Upper lobe of right lung (tissue), 1 donor: ENCODE results near the gene APOC1. TPM values are rescaled to one million over a fixed set of nuclear protein-coding genes. Genes with fewer than 3 reads are reported as not detected.
"Not testable (repeated sequence)": the region's sequence is repeated elsewhere in the genome, so short reads cannot be mapped to it uniquely, and the experiment has no call there.

ENCODE experiments used
- ATAC-seq: fragments of 200-7000 bp; cut with Tn5 transposase; one replicate; pipeline ENCODE4 v1.9.1; 2020; ENCODE audit warnings: mild to moderate bottlenecking, moderate library complexity
- DNase-seq: peaks from one replicate; pipeline ENCODE4 v3.0.0-alpha.2; 2020
- H3K27ac ChIP-seq: fragments of 200-600 bp; one replicate; pipeline ENCODE4 v1.8.0; 2022
- H3K27me3 ChIP-seq: fragments of 200-600 bp; one replicate; pipeline ENCODE4 v1.8.0; 2022; ENCODE audit warnings: mild to moderate bottlenecking
- H3K36me3 ChIP-seq: fragments of 200-600 bp; one replicate; pipeline ENCODE4 v1.8.0; 2022
- H3K4me1 ChIP-seq: fragments of 200-600 bp; one replicate; pipeline ENCODE4 v1.8.0; 2022
- H3K4me3 ChIP-seq: fragments of 200-600 bp; one replicate; pipeline ENCODE4 v1.8.0; 2022; ENCODE audit warnings: mild to moderate bottlenecking
- H3K9me3 ChIP-seq: fragments of 200-600 bp; one replicate; pipeline ENCODE4 v1.8.0; 2022
- CTCF ChIP-seq: fragments of 200-600 bp; IDR thresholded peaks from one replicate; pipeline ENCODE4 v1.8.0; 2022; ENCODE audit warnings: antibody characterized with exemption
- intact Hi-C: fragments of 100-400 bp; cut with DNase I; formaldehyde crosslinking; loops from one replicate; pipeline ENCODE4 v1.11.0; 2022
- total RNA-seq: library from RNA; stranded (reverse); fragmentation: NEBNext Ultra II Directional; extraction: Animal tissue kit (Norgen Biotek cat#: 25700); gene quantifications from one replicate; pipeline ENCODE4 v1.2.1, GENCODE V29; 2021
- donor health status: DM: no; HTN: yes; CAD: no; lungs with severe emphysema.

Gene APOC1
- total RNA-seq, 1 donor from 2014 or later, result 558 TPM

GRCh38 chr19:44908074-44908835 lies 6.2 kb upstream of the APOC1 start:
- H3K4me1 ChIP-seq, result peaks cover 4% of the 10 kb centered on the region
- intact Hi-C loops, result loop anchor here (10.0 kb wide), 1 partner anchor 47 kb away; the partner anchor contains the start of gene CLPTM1
- H3K27me3 ChIP-seq, result peaks cover 5% of the 10 kb centered on the region
- H3K36me3 ChIP-seq, result no peaks in the 10 kb centered on the region
- DNase-seq, result no peak
- no peak overlapping the region for H3K4me3 ChIP-seq
- no peak for ATAC-seq
- H3K27ac ChIP-seq, result no peak overlapping the region
- no peak for TF ChIP-seq CTCF
- no peaks in the 10 kb centered on the region for H3K9me3 ChIP-seq

- intact Hi-C loops, result loop anchor here (10.0 kb wide), 1 partner anchor 46 kb away; the partner anchor contains the start of gene CLPTM1
- peaks cover 5% of the 10 kb centered on the region for H3K27me3 ChIP-seq
- no peaks in the 10 kb centered on the region for H3K9me3 ChIP-seq
- H3K4me3 ChIP-seq, result no peak overlapping the region
- TF ChIP-seq CTCF, result no peak
- ATAC-seq (no peak), DNase-seq (no peak)
- peaks cover 4% of the 10 kb centered on the region for H3K4me1 ChIP-seq
- no peak overlapping the region for H3K27ac ChIP-seq
- no peaks in the 10 kb centered on the region for H3K36me3 ChIP-seq
Observed at GRCh38 chr19:44908836-44909261, 5.6 kb upstream of the APOC1 start.

- intact Hi-C loops, result loop anchor here (10.0 kb wide), 1 partner anchor 45 kb away; the partner anchor contains the start of gene CLPTM1
- Histone ChIP-seq H3K4me3 (no peak overlapping the region), H3K4me1 (peaks cover 4% of the 10 kb centered on the region), H3K9me3 (no peaks in the 10 kb centered on the region), H3K27ac (no peak overlapping the region), H3K27me3 (peaks cover 5% of the 10 kb centered on the region), H3K36me3 (no peaks in the 10 kb centered on the region)
- ATAC-seq (no peak), DNase-seq (no peak)
- no peak for TF ChIP-seq CTCF
Observed at GRCh38 chr19:44909775-44910174, 4.6 kb upstream of the APOC1 start.

- H3K27me3 ChIP-seq, H3K27ac ChIP-seq, DNase-seq, H3K9me3 ChIP-seq, H3K4me1 ChIP-seq, ATAC-seq, H3K4me3 ChIP-seq, H3K36me3 ChIP-seq, intact Hi-C loops: not testable (repeated sequence)
Observed at GRCh38 chr19:44911896-44912295, 2.5 kb upstream of the APOC1 start.

- no peak for TF ChIP-seq CTCF
- DNase-seq, result peak; percentile 85
- Histone ChIP-seq H3K27me3 (no peaks in the 10 kb centered on the region), H3K4me3 (no peak overlapping the region), H3K4me1 (peaks cover 4% of the 10 kb centered on the region), H3K36me3 (no peaks in the 10 kb centered on the region), H3K27ac (no peak overlapping the region), H3K9me3 (no peaks in the 10 kb centered on the region)
- intact Hi-C loops, result no loop called here
- ATAC-seq, result peak; percentile 62
Observed at GRCh38 chr19:44912854-44913253, 1.6 kb upstream of the APOC1 start.

GRCh38 chr19:44913512-44914432 lies 636 bp upstream of the APOC1 start:
- H3K36me3 ChIP-seq, H3K4me1 ChIP-seq, H3K27me3 ChIP-seq, ATAC-seq, H3K9me3 ChIP-seq, intact Hi-C loops, DNase-seq: not testable (repeated sequence)
- H3K4me3 ChIP-seq, result peak overlapping the region; percentile 57
- peak overlapping the region; percentile 11 for H3K27ac ChIP-seq
